ENCODE results near the gene ACER3. TPM values are rescaled to one million over a fixed set of nuclear protein-coding genes. Genes with fewer than 3 reads are reported as not detected.
"Not testable (repeated sequence)": the region's sequence is repeated elsewhere in the genome, so short reads cannot be mapped to it uniquely, and the experiment has no call there.

The ACER3 gene
- total RNA-seq, 2 experiments from 2014 or later = 10.4 to 13.2 TPM

DNA sequence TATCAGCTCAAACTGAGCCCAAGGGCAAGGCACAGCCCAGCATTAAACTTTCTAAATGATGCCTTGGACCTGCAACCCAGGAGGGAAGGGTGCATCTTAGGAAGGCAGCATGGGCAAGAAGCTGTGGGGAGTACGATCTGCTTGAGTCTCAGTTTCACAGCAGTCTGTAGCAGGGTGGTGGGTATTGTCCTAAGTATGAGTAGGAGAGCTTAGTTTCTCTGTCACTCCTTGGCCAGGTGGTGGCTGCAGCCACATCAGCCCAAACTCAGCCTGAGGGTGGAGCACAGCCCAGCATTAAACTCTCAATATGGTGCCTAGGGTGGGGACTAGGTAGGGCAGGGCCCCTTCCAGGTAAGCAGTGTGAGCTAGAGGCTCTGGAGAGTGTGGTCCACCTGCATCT, 85.5 kb downstream of the ACER3 start:
- POLR2A ChIA-PET = no interaction called here
- peaks cover 2% of the 10 kb centered on the region for H3K27me3 Mint-ChIP-seq
- H3K4me1 Mint-ChIP-seq = peaks cover 12% of the 10 kb centered on the region
- no peak for ATAC-seq (ENCODE audit: low read depth)
- peaks cover 9% of the 10 kb centered on the region for H3K9me3 Mint-ChIP-seq
- no peak overlapping the region for H3K27ac Mint-ChIP-seq
- no peak overlapping the region for H3K4me3 Mint-ChIP-seq
- peaks cover 18% of the 10 kb centered on the region for H3K36me3 Mint-ChIP-seq
- DNase-seq = no peak

DNA sequence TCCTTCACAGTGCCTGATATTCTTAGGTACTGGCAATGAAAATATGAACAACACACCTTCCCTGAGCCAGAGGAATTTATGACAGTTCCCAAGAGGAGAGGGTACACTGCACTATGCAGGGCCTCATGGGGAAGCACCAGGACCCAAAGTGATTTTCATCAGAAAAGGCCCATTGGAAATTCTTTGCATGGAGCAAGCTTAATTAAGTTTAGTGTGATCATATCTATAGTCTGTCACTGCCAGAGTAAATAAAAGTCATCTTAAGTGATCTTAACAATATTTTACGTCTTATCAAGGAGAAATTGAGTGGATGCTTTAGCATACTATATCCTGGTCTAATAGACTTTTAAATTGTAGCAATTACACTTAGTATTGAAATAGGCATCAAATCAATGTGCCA, 86.5 kb downstream of the ACER3 start:
- Mint-ChIP-seq H3K27me3 (peaks cover 2% of the 10 kb centered on the region), H3K4me1 (peaks cover 12% of the 10 kb centered on the region), H3K27ac (no peak overlapping the region), H3K36me3 (peaks cover 18% of the 10 kb centered on the region), H3K9me3 (peaks cover 9% of the 10 kb centered on the region), H3K4me3 (no peak overlapping the region)
- DNase-seq (no peak), ATAC-seq (ENCODE audit: low read depth) (no peak)
- POLR2A ChIA-PET = no interaction called here

DNA sequence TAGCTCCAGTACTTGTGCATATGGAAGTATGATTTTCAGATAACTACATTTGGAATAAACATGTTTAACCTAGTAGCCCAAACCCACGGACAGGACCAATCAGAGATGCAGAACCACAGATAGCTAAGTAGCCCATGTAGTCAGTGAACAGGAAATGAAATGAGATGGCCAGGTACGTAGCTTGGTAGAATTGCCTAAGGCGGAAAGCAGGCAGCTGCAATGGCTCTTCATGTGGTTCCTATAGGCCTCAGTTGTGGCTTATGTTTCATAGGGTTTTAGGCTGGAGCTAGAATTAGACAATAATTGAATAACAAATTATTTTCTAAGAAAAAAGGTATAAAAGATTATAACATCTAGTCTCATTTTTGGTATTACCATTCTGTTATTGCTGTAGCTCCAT, 87.1 kb downstream of the ACER3 start:
- POLR2A ChIA-PET = no interaction called here
- Mint-ChIP-seq H3K4me3 (no peak overlapping the region), H3K4me1 (peaks cover 12% of the 10 kb centered on the region), H3K9me3 (peaks cover 6% of the 10 kb centered on the region), H3K27ac (no peak overlapping the region), H3K27me3 (no peaks in the 10 kb centered on the region), H3K36me3 (peaks cover 18% of the 10 kb centered on the region)
- DNase-seq (no peak), ATAC-seq (ENCODE audit: low read depth) (no peak)

DNA sequence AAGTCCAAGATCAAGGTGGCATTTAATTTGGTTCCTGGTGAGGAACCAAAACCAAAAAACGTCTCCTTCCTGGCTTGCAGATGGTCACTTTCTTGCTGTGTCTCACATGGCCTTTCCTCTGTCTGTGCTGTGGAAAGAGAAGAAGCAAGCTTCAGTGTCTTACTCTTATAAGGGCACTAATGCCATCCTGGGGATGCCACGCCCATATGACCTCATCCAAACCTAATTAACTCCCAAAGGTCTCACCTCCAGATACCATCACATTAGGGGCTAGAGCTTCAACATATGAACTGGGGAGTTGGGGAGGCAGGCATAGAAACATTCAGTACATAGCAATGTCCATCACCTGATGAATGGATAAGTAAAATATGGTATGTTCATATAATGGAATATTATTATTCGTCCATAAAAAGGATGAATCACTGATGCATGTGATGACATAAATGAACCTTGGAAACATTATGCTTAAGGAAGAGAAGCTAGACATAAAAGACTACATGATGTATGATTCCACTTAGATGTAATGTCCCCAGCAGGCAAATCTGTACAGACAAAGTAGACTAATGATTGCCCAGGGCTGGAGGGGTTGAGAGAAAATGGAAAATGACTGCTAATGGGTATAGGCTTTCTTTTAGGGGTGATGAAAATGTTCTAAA, 94.9 kb downstream of the ACER3 start:
- peaks cover 3% of the 10 kb centered on the region for H3K36me3 Mint-ChIP-seq
- no peaks in the 10 kb centered on the region for H3K9me3 Mint-ChIP-seq
- no peak overlapping the region for H3K4me3 Mint-ChIP-seq
- H3K27me3 Mint-ChIP-seq = no peaks in the 10 kb centered on the region
- no peak overlapping the region for H3K27ac Mint-ChIP-seq
- POLR2A ChIA-PET = no interaction called here
- DNase-seq (no peak), ATAC-seq (ENCODE audit: low read depth) (no peak)
- H3K4me1 Mint-ChIP-seq = no peaks in the 10 kb centered on the region

DNA sequence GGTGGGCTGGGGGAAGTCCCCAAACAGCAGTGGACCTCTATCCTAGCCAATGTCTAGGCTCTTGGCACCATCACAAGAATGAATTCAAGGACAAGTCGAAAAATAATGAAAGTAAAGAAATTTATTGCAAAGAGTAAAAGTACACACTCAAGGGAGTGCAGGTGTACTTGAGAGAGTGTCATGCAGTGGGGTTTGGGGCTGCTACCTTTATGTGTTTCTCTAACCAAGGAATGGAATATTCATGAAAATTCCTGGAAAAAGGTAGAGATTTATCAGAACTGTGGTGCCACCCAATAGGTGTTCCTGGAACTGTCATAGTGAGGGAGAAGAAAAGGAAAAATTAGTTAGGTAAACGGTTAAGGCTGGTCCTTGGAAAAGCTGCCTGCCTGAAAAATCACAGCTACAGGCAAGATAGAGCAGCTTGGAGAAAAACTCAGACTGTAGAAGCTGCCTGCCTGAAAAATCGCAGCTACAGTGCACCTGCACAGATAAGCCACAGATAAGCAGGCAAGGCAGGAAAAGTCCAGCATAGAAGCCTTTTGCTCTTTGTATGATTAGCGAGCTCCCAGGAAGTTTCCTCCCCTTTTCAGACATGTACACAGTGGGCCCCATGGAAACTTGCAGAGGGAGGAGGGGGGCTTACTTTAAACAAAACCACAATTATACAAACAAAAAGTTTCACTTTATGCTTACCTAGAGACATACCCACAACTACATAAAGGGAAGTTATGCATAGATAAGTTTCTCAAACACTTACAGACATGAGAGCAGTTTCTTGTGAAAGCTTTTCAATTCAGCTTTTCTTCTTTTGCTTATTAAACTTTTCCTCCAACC, 102.1 kb downstream of the ACER3 start:
- H3K36me3 Mint-ChIP-seq = peaks cover 22% of the 10 kb centered on the region

DNA sequence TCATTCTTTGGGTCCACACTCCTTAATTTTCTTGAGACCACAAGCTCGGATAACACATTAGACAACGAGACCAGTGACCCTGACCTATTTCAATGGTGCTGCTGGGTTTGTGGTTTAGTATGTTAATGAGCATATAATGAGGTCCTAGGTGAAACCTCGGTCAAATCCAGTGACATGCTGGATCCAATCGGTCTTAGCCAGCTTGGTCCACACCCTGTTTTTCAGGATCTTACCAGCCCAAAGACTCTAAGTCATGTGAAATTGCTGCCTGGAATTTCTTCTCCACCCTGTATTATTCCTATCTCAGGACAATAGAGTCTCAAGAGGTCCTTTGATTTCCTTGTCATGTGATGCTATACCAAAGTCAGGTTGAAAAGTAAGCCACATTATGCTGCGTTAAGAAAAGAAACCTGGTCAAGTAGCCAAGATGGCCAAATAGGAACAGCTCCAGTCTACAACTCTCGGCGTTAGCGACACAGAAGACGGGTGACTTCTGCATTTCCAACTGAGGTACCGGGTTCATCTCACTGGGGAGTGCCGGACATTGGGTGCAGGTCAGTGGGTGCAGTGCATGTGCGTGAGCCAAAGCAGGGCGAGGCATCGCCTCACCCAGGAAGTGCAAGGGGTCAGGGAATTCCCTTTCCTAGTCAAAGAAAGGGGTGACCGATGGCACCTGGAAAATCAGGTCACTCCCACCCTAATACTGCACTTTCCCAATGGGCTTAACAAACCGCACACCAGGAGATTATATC, 102.9 kb downstream of the ACER3 start:
- peaks cover 11% of the 10 kb centered on the region for H3K4me1 Mint-ChIP-seq
- H3K27me3 Mint-ChIP-seq; ATAC-seq (ENCODE audit: low read depth); H3K27ac Mint-ChIP-seq; DNase-seq; POLR2A ChIA-PET; H3K9me3 Mint-ChIP-seq; H3K4me3 Mint-ChIP-seq: not testable (repeated sequence)
- peaks cover 22% of the 10 kb centered on the region for H3K36me3 Mint-ChIP-seq

More for the DNA sequence above, 102.1 kb downstream of the ACER3 start:
- H3K27ac Mint-ChIP-seq = no peak overlapping the region
- peaks cover 3% of the 10 kb centered on the region for H3K9me3 Mint-ChIP-seq
- H3K27me3 Mint-ChIP-seq = peaks cover 2% of the 10 kb centered on the region
- peaks cover 11% of the 10 kb centered on the region for H3K4me1 Mint-ChIP-seq
- peak; percentile 63 for ATAC-seq (ENCODE audit: low read depth)
- no peak overlapping the region for H3K4me3 Mint-ChIP-seq
- no peak for DNase-seq
- POLR2A ChIA-PET = no interaction called here

DNA sequence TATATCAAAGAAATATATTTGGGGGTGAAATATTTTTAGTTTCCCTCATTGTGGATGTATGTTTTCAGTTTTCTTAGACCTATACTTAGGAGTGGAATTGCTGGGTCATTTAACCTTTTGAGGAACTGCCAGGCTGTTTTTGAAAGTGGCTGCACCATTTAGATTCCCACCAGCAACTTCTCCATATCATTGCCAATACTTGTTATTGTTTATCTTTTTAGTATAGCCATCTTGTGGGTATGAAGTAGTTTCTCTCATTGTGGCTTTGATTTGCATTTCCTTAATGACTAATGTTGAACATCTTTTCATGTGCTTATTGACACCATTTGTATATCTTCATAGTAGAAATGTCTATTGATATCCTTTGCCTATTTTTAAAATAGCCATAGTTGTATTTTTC, 111.3 kb downstream of the ACER3 start:
- Mint-ChIP-seq H3K9me3 (peaks cover 15% of the 10 kb centered on the region), H3K4me1 (no peaks in the 10 kb centered on the region), H3K4me3 (no peak overlapping the region), H3K36me3 (peaks cover 20% of the 10 kb centered on the region), H3K27ac (no peak overlapping the region), H3K27me3 (no peaks in the 10 kb centered on the region)
- POLR2A ChIA-PET = no interaction called here
- ATAC-seq (ENCODE audit: low read depth) (no peak), DNase-seq (no peak)

DNA sequence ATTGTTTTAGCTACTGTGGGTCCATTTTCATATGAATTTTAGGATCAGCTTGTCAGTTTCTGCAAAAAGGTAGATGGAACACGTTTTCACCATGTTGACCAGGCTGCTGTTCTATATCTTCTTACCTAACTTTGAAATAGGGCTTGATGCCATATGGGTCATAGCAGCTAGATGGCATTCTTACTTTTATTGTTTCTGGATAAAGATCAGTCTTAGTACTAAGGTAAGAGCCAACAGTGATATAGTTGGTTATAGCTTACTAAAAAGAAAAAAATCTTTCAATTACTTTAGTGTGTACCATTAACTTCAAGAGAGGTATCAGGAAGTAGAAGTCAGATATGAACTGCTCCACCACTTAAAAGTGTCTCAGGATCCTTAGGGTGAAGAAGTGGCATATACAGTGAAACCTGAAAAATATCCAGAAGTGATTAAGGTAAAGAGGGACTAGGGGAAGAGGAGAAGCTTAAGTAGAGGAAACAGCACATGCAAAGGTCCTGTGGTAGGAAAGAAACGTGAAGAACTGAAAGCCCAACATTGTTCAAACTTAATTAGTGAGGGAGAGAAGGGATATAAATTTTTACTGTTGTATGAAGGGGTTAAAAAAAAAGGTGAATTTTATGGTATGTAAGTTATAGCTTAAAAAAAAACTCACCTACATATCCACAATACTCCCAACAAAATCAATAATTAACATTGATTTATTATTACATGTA, 113.6 kb downstream of the ACER3 start:
- peaks cover 13% of the 10 kb centered on the region for H3K9me3 Mint-ChIP-seq
- POLR2A ChIA-PET = no interaction called here
- H3K36me3 Mint-ChIP-seq = peaks cover 26% of the 10 kb centered on the region
- no peaks in the 10 kb centered on the region for H3K27me3 Mint-ChIP-seq
- H3K4me3 Mint-ChIP-seq = no peak overlapping the region
- DNase-seq = no peak
- ATAC-seq (ENCODE audit: low read depth) = no peak
- H3K27ac Mint-ChIP-seq = no peak overlapping the region
- H3K4me1 Mint-ChIP-seq = no peaks in the 10 kb centered on the region

DNA sequence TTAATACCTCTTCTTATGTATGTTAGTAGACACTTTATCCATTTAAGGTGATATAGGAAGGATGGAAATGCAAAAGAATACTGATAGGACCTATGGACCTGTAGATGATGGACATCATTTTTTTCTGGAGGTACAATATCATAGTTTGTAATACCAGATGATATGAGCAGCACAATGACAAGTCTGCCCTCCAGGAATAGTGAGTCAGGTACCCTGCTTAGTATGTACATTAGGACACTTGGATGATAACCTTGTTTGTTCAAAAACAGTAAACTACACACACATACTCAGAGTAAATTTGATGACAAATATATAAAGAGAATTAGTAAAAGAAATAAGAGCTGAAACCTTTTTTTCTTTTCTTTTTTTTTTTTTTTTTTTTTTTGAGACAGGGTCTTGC, 114.8 kb downstream of the ACER3 start:
- no peak for ATAC-seq (ENCODE audit: low read depth)
- H3K4me1 Mint-ChIP-seq = no peaks in the 10 kb centered on the region
- no peaks in the 10 kb centered on the region for H3K27me3 Mint-ChIP-seq
- peaks cover 13% of the 10 kb centered on the region for H3K9me3 Mint-ChIP-seq
- H3K27ac Mint-ChIP-seq = no peak overlapping the region
- no peak for DNase-seq
- POLR2A ChIA-PET = no interaction called here
- peaks cover 21% of the 10 kb centered on the region for H3K36me3 Mint-ChIP-seq
- no peak overlapping the region for H3K4me3 Mint-ChIP-seq

DNA sequence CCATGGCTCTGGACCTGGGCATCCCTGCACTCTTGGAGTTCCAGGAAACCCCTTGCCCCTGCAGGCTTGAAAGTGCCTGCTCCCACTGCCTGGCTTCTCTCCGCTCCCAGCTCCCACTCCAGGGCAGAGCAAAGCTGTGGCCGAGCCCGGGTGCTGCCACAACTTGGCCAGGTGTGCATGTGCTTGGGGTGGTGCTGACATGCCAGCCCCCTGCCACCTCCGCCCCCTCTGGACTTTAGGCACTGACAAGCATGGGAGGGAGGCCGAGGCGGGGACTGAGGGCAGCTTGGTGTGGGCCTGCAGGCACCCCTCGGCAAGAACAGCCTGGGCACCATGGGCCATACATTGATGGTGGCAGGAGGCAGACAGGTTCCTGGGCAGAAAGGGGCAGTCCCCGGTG, 117.1 kb downstream of the ACER3 start:
- POLR2A ChIA-PET = no interaction called here
- no peak overlapping the region for H3K4me3 Mint-ChIP-seq

DNA sequence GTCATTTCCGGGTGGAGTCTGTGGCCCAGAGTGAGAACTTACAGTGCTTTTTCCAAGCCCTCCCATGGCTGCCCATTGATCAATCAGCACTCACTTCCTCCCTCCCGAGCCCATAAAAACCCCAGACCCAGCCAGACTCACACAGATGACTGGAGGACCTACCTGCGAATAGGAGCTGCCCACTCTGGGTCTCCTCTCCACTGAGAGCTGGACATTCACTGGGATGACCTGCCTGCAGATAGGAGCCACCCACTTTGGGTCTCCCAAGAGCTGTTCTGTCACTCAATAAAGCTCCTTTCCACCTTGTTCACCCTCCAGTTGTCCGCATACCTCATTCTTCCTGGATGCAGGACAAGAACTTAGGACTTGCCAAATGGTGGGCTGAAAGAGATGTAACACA, 117.5 kb downstream of the ACER3 start:
- H3K4me3 Mint-ChIP-seq = no peak overlapping the region
- peaks cover 8% of the 10 kb centered on the region for H3K36me3 Mint-ChIP-seq
- peaks cover 3% of the 10 kb centered on the region for H3K9me3 Mint-ChIP-seq
- H3K27ac Mint-ChIP-seq = no peak overlapping the region
- POLR2A ChIA-PET = no interaction called here
- ATAC-seq (ENCODE audit: low read depth) = no peak
- H3K27me3 Mint-ChIP-seq = no peaks in the 10 kb centered on the region
- no peak for DNase-seq
- H3K4me1 Mint-ChIP-seq = no peaks in the 10 kb centered on the region

More for the DNA sequence above, 117.1 kb downstream of the ACER3 start:
- DNase-seq (no peak), ATAC-seq (ENCODE audit: low read depth) (no peak)
- no peaks in the 10 kb centered on the region for H3K4me1 Mint-ChIP-seq
- peaks cover 3% of the 10 kb centered on the region for H3K9me3 Mint-ChIP-seq
- no peaks in the 10 kb centered on the region for H3K27me3 Mint-ChIP-seq
- no peak overlapping the region for H3K27ac Mint-ChIP-seq
- peaks cover 9% of the 10 kb centered on the region for H3K36me3 Mint-ChIP-seq

DNA sequence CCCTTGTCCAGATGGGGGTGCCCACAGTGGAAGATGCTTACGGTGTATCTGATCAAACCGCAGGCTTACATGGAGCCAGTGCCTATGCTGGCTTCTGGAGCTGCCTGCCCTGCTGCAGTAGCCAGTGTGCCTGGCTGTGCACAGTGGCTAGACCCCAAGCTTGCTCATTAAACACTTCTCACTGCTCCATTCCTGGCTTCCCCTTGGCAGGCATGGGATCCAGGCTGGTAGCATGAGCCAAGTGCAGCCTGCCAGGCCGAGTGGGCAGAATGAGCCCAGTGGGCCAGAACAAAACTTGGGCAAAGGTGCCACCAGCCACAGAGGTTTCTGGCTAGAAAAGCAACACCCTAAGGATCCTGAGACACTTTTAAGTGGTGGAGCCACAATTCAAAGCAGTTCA, 118.1 kb downstream of the ACER3 start:
- Mint-ChIP-seq H3K9me3 (peaks cover 3% of the 10 kb centered on the region), H3K36me3 (peaks cover 8% of the 10 kb centered on the region), H3K4me3 (no peak overlapping the region), H3K4me1 (no peaks in the 10 kb centered on the region), H3K27ac (no peak overlapping the region), H3K27me3 (no peaks in the 10 kb centered on the region)
- no peak for ATAC-seq (ENCODE audit: low read depth)
- POLR2A ChIA-PET = no interaction called here
- DNase-seq = no peak

DNA sequence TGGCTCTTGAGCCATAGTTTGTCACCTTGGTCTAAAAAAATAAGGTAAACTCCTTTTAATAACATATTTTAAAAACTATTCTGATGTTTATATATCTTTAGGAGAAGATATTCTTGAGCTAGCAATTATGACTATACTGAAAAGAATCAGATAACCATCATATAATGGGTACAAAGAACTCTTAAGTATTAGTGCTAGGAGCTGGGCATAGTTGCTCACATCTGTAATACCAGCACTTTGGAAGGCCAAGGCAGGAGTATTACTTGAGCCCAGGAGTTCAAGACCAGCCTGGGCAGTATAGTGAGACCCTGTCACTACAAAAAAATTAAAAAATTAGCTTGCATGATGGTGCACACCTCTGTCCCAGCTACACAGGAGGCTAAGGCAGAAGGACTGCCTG, 119.5 kb downstream of the ACER3 start:
- peaks cover 1% of the 10 kb centered on the region for H3K4me1 Mint-ChIP-seq
- no peaks in the 10 kb centered on the region for H3K9me3 Mint-ChIP-seq
- H3K4me3 Mint-ChIP-seq = no peak overlapping the region
- DNase-seq = no peak
- peaks cover 8% of the 10 kb centered on the region for H3K36me3 Mint-ChIP-seq
- POLR2A ChIA-PET = no interaction called here
- no peak overlapping the region for H3K27ac Mint-ChIP-seq
- ATAC-seq (ENCODE audit: low read depth) = no peak
- no peaks in the 10 kb centered on the region for H3K27me3 Mint-ChIP-seq

Data from activated naive CD8-positive, alpha-beta T cell treated with anti-CD3 and anti-CD28 coated beads, Interleukin-2, amount 10 ng/mL, durations not matched to agents 7 days and 5 days (primary cell).